Measurements from ENCODE around the gene SYN1.

SYN1 gene

DNA sequence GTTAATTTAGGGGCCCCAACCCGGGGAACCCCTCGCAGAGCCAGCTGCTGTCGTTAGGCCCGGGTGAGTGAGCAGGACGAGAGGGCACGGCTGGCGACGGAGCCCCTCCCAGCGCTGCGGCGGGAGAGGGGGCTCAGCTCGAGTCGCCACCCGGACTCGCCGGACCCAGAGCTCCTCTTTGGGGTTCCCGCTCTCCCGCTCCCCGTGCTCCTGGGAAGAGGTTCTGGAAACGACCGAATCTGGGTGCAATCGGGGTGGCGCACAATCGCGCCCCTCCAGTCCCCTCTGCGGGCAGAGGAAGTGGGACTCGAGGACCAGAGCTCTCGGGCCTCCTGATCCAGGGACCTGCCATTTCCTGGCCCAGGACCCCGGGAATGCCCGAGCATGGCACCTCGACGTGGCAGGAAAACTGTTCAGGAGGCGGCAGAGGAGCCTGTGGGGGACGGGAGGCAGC lies 95.9 kb downstream of the SYN1 start:
- Histone ChIP-seq H3K4me3 (ENCODE audit: extremely low read depth, insufficient read depth, low read length, poor library complexity, severe bottlenecking) (peak overlapping the region; percentile 40), H3K27ac (ENCODE audit: low read depth, low read length, severe bottlenecking) (no peak overlapping the region), H3K9me3 (ENCODE audit: control insufficient read depth, low read length) (no peaks in the 10 kb centered on the region), H3K4me1 (ENCODE audit: control insufficient read depth, insufficient read depth, low read length, poor library complexity, severe bottlenecking) (no peaks in the 10 kb centered on the region), H3K36me3 (ENCODE audit: control insufficient read depth, insufficient read depth, low read length) (no peaks in the 10 kb centered on the region)
- 0 to 13% methylated on average over 2 to 27 of the region's 34 CpGs for WGBS, 2 experiments (ENCODE audit: insufficient coverage in 2 of 2)

DNA sequence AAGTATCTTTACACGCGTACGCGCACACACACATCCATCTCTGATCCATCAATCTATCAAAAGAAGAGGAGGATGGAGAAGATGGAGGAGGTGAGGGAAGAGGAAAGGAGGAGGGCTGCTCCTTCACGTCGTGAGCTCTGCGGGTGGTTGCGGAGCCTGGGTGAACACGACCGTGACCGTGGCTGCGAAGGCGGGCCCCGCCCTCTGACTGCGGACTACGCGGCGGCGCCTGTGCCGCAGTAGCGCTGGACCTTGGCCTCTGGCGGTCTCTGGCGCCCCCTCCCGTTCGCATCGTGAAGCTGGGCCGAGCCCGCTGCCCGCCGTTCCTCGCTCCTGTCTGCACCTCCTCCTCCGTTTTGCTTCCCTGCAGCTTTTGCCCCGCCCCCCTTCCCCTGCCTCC lies 96.4 kb downstream of the SYN1 start:
- WGBS, 2 experiments (ENCODE audit: insufficient coverage in 2 of 2) = 0 to 3% methylated on average over 1 to 8 of the region's 33 CpGs
- Histone ChIP-seq H3K9me3 (ENCODE audit: control insufficient read depth, low read length) (no peaks in the 10 kb centered on the region), H3K4me3 (ENCODE audit: extremely low read depth, insufficient read depth, low read length, poor library complexity, severe bottlenecking) (peak overlapping the region; percentile 40), H3K36me3 (ENCODE audit: control insufficient read depth, insufficient read depth, low read length) (no peaks in the 10 kb centered on the region), H3K4me1 (ENCODE audit: control insufficient read depth, insufficient read depth, low read length, poor library complexity, severe bottlenecking) (peaks cover 4% of the 10 kb centered on the region), H3K27ac (ENCODE audit: low read depth, low read length, severe bottlenecking) (no peak overlapping the region)
